ENCODE results near the gene FYB1.

DNA sequence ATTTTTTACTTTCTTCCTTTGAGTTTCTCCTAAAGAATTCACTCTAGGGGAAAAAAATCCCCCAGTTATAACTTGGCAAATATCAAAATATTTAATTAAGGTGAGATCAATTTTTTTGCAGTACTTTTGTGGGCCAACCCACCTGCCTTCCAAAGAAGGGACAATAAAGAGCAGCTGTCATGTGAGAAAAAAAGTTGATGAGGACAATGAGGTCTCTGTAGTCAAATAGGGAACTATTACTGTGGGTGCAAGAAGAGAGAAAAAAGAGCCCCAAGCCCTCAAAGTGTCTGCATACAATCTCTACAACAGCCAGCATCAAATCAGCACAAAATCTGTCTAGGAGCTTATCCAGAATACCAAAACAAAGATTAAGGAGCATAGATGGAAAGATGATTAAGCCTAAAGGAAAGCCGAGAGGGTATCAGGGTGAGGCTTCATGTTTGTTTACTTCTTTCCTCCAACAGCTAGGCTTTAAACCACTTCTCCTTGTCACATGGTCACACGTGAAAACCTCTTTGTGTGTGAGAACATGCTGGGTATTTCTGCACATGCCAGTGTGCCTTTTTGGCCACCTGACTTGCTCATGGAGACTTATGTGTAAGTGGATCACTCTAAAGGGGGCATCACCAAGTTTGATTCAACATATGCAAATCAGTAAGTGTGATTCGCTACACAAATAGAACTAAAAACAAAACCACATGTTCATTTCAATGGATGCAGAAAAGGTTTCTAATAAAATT, 19.2 kb upstream of the FYB1 start:
- TF ChIP-seq ZNF331 (CRISPR knock-in tag; IDR thresholded peaks at IDR 0.05; ENCODE audit: low read depth) (no peak), POLR2AphosphoS5 (IDR thresholded peaks at IDR 0.05; ENCODE audit: low read depth) (no peak)

All from GM23338 (cell line).